ENCODE results near the gene EPHA7. TPM values are rescaled to one million over a fixed set of nuclear protein-coding genes. Genes with fewer than 3 reads are reported as not detected.

The EPHA7 gene
- total RNA-seq, 4 donors from 2014 or later: 0.04 to 2.4 (median 0.88) TPM

- no peak for TF ChIP-seq CTCF (IDR thresholded peaks at IDR 0.05)
- no peak for TF ChIP-seq POLR2A (IDR thresholded peaks at IDR 0.05)
- no peak overlapping the region for H3K4me3 ChIP-seq (ENCODE audit: low read depth, poor library complexity, severe bottlenecking)
- 58% methylated on average over 2 of the region's 2 CpGs for WGBS, 2 donors
- DNase-seq (ENCODE audit: low spot score in 2 of 2): no peak
- intact Hi-C loops (cut with DNase I; ENCODE audit: low total_unique reads): no loop called here
These were observed 206.3 kb downstream of the EPHA7 start for GRCh38 chr6:93213028-93213427.

GRCh38 chr6:93210908-93211307 lies 208.5 kb downstream of the EPHA7 start:
- no peak for DNase-seq (ENCODE audit: low spot score in 2 of 2)
- no peak overlapping the region for H3K4me3 ChIP-seq (ENCODE audit: low read depth, poor library complexity, severe bottlenecking)
- no peak for TF ChIP-seq CTCF (IDR thresholded peaks at IDR 0.05)
- intact Hi-C loops (cut with DNase I; ENCODE audit: low total_unique reads): no loop called here

GRCh38 chr6:93209358-93209757 lies 210.0 kb downstream of the EPHA7 start:
- intact Hi-C loops (cut with DNase I; ENCODE audit: low total_unique reads): no loop called here
- TF ChIP-seq POLR2A (IDR thresholded peaks at IDR 0.05) (no peak), CTCF (IDR thresholded peaks at IDR 0.05) (no peak)
- DNase-seq (ENCODE audit: low spot score in 2 of 2): no peak
- 46 to 48% methylated on average over 4 of the region's 4 CpGs for WGBS, 2 donors
- no peak overlapping the region for H3K4me3 ChIP-seq (ENCODE audit: low read depth, poor library complexity, severe bottlenecking)

- DNase-seq (ENCODE audit: low spot score in 2 of 2): no peak
- TF ChIP-seq POLR2A (IDR thresholded peaks at IDR 0.05): no peak
- WGBS, 2 donors: 23 to 48% methylated on average over 1 of the region's 1 CpG
- no peak overlapping the region for H3K4me3 ChIP-seq (ENCODE audit: low read depth, poor library complexity, severe bottlenecking)
- intact Hi-C loops (cut with DNase I; ENCODE audit: low total_unique reads): loop anchor here (5.0 kb wide), 1 partner anchor 349 kb away; no protein-coding TSS in a partner anchor
These were observed 222.9 kb downstream of the EPHA7 start for GRCh38 chr6:93196406-93196970.

GRCh38 chr6:93194480-93194879 lies 224.9 kb downstream of the EPHA7 start:
- DNase-seq (ENCODE audit: low spot score in 2 of 2): no peak
- intact Hi-C loops (cut with DNase I; ENCODE audit: low total_unique reads): no loop called here
- TF ChIP-seq CTCF (IDR thresholded peaks at IDR 0.05) (no peak), POLR2A (IDR thresholded peaks at IDR 0.05) (no peak)
- H3K4me3 ChIP-seq (ENCODE audit: low read depth, poor library complexity, severe bottlenecking): no peak overlapping the region

- 57 to 73% methylated on average over 2 of the region's 2 CpGs for WGBS, 2 donors
- no peak overlapping the region for H3K4me3 ChIP-seq (ENCODE audit: low read depth, poor library complexity, severe bottlenecking)
- no peak for TF ChIP-seq CTCF (IDR thresholded peaks at IDR 0.05)
- no peak for TF ChIP-seq POLR2A (IDR thresholded peaks at IDR 0.05)
- intact Hi-C loops (cut with DNase I; ENCODE audit: low total_unique reads): no loop called here
- no peak for DNase-seq (ENCODE audit: low spot score in 2 of 2)
These were observed 225.5 kb downstream of the EPHA7 start for GRCh38 chr6:93193868-93194267.
